DMS153 treated with DMSO at 0.1 percent for 48 hours (cell line): ENCODE measurements around the gene BLOC1S5.
"Not testable (repeated sequence)": the region's sequence is repeated elsewhere in the genome, so short reads cannot be mapped to it uniquely, and the experiment has no call there.

Source experiments
- DNase-seq: peaks from one replicate; lab custom pipeline; 2025; ENCODE audit not compliant: unreplicated experiment; lab: John Stamatoyannopoulos, UW

BLOC1S5 gene

DNA sequence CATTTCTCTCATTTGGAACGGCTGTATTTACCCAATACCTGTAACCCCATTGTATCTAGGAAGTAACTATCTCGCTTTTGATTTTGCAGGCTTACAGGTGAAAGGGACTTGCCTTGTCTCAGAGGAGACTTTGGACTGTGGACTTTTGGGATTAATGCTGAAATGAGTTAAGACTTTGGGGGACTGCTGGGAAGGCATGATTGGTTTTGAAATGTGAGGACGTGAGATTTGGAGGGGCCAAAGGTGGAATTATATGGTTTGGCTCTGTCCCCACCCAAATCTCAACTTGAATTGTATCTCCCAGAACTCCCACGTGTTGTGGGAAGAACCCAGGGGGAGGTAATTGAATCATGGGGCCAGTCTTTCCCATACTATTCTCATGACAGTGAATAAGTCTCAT lies 18.4 kb downstream of the BLOC1S5 start:
- not testable (repeated sequence) for DNase-seq

DNA sequence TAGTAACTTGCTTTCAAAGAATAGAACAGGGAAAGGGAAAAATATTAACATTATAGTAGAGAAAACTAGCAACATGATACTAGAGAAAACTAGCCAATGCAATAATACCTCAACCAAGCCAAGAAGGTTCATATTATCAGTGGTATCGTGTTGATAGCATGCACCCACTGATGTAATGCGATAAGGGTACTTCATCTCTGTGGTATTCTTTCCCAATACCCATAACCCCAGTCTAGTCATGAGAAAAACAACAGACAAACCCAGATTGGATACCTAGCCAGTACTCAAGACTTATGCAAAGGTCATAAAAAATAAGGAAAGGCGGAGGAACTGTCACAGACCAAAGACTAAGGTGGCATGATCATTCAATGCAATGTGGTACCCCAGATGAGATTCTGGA lies 21.0 kb downstream of the BLOC1S5 start:
- no peak for DNase-seq

DNA sequence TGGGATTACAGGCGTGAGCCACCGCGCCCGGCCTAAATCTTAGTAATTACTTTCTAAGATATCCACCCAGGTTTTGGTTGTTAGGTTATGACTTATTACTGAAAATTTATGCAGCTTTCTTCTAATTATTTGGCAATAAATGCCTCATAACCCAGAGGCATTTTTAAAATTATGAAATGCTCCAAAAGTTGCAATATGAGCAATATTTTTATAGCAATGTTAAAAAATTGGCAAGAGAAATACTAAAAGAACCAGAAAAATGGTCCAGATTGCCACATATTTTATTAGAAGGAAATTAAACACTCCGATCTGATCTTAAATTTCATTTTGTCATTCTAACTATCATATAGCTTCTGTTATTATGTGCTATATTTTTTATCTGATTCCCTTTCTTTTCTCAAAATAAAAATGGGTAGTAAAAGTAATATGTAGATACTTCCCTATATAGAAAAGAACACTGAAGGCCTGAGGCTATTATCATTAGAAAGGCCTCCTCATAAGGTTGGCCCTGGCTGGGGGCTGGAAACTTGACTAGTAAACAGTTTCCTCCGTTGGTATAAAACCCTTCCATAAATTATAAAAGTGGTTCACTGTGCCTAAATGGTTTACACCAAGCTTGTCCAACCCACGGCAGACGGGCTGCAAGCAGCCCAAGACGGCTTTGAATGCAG lies 22.1 kb downstream of the BLOC1S5 start:
- DNase-seq: no peak

DNA sequence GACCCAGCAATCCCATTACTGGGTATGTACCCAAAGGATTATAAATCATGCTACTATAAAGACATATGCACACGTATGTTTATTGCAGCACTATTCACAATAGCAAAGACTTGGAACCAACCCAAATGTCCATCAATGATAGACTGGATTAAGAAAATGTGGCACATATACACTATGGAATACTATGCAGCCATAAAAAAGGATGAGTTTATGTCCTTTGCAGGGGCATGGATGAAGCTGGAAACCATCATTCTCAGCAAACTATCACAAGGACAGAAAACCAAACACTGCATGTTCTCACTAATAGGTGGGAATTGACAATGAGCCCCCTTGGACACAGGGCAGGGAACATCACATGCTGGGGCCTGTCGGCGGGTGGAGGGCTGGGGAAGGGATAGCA lies 30.1 kb downstream of the BLOC1S5 start:
- DNase-seq: not testable (repeated sequence)

DNA sequence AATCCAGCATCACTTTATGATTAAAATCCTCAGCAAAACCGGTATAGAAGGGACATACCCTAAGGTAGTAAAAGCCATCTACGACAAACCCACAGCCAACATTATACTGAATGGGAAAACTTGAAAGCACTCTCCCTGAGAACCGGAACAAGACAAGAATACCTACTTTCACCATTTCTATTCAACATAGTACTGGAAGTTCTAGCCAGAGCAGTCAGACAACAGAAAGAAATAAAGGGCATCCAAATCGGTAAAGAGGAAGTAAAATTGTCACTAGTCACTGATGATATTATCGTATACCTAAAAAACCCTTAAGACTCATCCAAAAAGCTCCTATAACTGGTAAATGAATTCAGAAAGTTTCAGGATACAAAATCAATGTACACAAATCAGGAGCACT lies 33.3 kb downstream of the BLOC1S5 start:
- no peak for DNase-seq

- DNase-seq: no peak
These were observed 34.8 kb downstream of the BLOC1S5 start for GRCh38 chr6:8029243-8029870.

- DNase-seq: no peak
These were observed 36.1 kb downstream of the BLOC1S5 start for GRCh38 chr6:8027965-8028651.

DNA sequence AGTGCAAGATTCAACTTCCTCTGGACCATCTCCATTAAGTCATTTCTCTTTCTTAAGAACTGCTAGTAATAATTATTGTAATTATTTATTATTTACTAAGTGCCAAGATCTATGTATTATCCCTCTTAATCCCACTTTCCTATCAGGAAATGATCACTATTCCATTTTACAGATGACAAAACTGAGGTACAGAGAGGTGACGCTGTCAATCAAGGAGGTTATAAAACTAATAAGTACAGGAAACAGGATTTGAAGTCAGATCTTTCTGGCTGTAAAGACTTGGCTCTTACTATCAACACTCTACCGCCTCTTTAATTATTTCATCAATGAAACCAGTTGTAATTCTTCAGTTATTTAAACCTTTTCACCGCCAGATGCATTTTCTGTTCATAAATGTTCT lies 37.4 kb downstream of the BLOC1S5 start:
- no peak for DNase-seq

- no peak for DNase-seq
These were observed 39.0 kb downstream of the BLOC1S5 start for GRCh38 chr6:8025191-8025590.

- DNase-seq: no peak
These were observed 40.6 kb downstream of the BLOC1S5 start for GRCh38 chr6:8023638-8024037.

GRCh38 chr6:8020083-8020482 lies 44.1 kb downstream of the BLOC1S5 start:
- DNase-seq: no peak

GRCh38 chr6:8017705-8018104 lies 46.5 kb downstream of the BLOC1S5 start:
- no peak for DNase-seq

DNA sequence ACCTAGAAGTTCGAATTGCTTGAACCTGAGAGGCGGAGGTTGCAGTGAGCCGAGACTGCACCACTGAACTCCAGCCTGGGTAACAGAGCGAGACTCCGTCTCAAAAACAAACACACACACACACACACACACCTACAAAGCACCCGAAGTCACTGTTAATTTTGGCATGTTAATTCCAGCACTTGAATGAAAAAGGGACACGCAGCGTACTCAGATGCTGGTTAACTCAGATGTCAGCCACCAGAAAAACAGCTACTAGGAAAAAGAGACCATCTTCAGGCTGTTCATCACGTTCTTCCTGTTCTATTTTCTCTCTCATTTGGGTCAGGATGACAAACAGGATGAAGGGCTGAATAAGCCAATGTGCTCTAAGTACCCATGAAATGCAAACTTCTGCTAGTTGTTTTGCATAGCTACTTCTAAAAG lies 46.9 kb downstream of the BLOC1S5 start:
- DNase-seq: no peak

- DNase-seq: no peak
These were observed 49.2 kb downstream of the BLOC1S5 start for GRCh38 chr6:8014947-8015346.

DNA sequence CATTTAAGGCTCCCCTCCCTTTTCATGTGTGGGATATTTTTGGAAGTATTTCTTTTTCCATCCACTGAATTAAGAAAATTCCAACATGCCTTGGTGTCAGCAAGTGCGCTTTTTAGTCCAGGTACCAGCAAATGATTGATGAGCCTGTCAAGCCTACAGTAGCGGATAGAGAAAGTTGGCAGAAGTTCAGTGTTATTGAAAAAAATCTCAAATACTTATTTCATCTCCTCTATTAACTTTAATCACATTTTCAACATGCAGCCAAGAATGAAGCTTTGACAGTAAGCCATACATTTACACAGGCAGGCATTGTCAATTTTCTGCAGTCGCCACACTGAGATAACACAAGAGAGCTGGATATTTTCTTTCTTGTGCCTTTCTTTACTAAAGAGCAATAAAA lies 50.4 kb downstream of the BLOC1S5 start:
- no peak for DNase-seq

DNA sequence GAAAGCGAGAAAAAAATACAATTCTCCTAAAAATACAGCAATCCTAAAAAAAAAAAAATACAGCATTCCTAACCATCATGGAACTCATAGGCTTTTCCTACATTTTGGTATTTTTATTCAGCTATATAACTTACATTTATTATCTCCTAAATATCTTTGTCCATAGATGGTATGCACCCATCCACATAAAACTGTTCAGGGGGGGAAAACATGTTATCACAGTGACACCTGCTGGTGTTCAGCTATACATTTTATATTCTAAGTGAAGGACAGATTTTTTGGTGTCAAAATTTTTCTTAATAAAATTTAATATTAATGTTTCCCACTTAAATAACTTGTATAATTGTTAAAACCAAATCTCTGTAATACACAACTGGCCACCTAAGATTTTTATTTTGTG lies 58.0 kb downstream of the BLOC1S5 start:
- no peak for DNase-seq

- no peak for DNase-seq
These were observed 59.1 kb downstream of the BLOC1S5 start for GRCh38 chr6:8005136-8005535.

- no peak for DNase-seq
These were observed 63.6 kb downstream of the BLOC1S5 start for GRCh38 chr6:8000636-8001035.

DNA sequence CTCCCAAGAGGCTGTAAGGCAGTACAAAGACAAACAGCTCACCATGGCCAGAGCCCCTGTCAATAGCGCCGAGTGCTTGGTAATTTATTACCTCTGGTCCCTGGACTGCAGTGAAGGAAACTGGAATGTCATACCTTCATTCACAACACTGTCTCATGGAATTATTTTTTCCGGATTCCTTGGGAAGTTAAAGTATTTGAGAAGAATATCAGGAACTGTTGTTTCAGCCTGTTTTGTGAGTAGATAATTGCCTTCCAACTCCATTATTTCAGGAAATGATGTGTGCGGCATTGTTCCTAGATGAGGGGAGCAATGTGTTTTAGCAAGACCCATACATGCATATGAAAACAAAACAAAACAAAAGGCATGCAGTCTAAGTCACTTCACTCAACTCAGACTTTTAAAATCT lies 64.0 kb downstream of the BLOC1S5 start:
- no peak for DNase-seq

GRCh38 chr6:7999201-7999600 lies 65.0 kb downstream of the BLOC1S5 start:
- no peak for DNase-seq

DNA sequence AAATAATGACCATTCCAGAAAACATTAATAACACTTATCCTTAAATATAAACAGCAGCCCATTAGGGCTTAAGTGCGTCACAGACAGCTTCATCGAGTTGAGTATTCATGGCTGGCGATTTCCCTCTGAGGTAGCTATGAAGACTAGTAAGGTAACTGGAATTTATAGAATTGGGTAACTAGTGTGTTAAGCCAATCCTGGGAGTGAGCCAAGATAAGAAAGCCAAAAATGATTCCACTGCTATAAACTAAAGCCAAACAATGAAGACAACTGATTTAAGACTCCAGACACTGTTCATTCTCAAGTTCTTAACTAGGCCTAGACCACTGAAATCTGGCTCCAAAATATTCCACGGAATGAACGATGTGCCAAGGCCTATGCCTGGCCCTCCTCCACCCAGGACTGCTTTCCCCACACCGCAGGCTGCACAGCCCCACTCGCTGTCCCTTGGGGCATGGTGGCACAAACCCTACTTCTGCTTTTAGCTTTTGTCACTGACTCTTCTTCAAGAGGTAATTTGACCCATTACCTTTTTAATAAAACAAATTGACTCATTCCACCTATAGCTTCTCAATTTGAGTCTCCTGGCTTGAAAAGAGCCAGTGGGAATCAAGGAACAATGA lies 66.0 kb downstream of the BLOC1S5 start:
- DNase-seq: no peak

GRCh38 chr6:7997286-7997685 lies 66.9 kb downstream of the BLOC1S5 start:
- no peak for DNase-seq
